ENCODE measurements around the gene SKI. TPM values are rescaled to one million over a fixed set of nuclear protein-coding genes. Genes with fewer than 3 reads are reported as not detected.

Gene SKI
- total RNA-seq, 1 experiment from 2014 or later = 89.5 TPM

DNA sequence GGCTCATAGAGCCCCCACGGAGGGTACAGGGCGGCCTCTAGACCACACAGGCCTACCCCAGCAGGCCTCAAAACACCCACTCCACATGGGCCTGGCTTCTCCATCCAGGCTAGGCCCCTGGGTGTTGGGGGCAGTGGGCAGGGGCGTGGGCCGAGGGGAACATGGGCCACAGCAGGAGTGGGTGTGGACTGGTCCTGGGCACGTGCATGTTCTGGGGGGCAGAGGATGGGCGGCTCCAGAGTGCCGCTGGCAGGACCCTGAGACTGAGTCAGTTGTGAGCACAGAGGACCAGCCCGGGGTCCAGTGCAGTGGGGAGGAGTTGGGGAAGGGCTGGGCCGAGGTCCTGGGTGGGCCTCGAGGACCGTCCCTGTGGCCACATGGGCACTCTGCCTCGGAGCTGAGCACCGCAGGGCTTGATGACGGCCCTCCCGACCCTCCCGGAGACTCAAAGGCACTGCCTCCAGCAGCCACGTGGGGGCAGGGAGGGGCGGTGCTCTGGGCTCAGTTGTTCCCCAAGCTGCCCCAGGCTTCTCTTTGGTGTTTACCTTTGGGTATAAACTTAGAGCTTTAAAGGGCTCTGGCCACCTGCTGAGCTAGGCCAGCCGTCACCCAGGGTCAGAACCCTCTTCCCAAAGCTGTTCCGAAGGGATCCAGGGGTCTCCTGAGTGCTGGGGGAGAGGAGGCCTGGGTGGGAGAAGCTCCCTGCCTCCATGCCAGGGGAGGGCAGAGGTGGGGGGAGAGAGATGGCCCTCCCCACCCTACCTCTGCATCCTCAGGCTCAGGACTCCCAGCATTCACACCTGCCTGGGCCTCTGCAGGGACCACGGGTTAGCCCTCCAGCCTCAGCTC, 83.3 kb downstream of the SKI start:
- Histone ChIP-seq H3K9me3 (ENCODE audit: control insufficient read depth, low read depth, low read length) (no peaks in the 10 kb centered on the region), H4K8ac (replicated peaks; ENCODE audit: insufficient read length, low read depth, low read length) (no peak overlapping the region), H2BK15ac (ENCODE audit: low read depth, low read length) (no peak overlapping the region), H3K23ac (ENCODE audit: insufficient read length, low read depth, low read length) (no peak overlapping the region), H2AFZ (ENCODE audit: low read length) (no peak overlapping the region), H3K27ac (ENCODE audit: insufficient read length, low read depth, low read length) (no peak overlapping the region), H4K20me1 (ENCODE audit: control insufficient read depth, insufficient read depth, insufficient read length) (no peaks in the 10 kb centered on the region), H3K23me2 (ENCODE audit: insufficient read length, low read depth, low read length, poor library complexity, severe bottlenecking) (no peaks in the 10 kb centered on the region), H2BK120ac (ENCODE audit: low read depth, low read length, poor library complexity, severe bottlenecking) (no peak overlapping the region), H3K4me2 (ENCODE audit: insufficient read depth, insufficient read length, low read length) (no peak overlapping the region), H3K79me1 (ENCODE audit: insufficient read depth, low read depth, low read length, poor library complexity, severe bottlenecking) (no peaks in the 10 kb centered on the region), H3T11ph (ENCODE audit: low read length) (no peak overlapping the region), H2BK20ac (ENCODE audit: low read depth, low read length, poor library complexity, severe bottlenecking) (no peak overlapping the region), H3K18ac (ENCODE audit: insufficient read length, low read depth, low read length) (no peak overlapping the region), H3K4ac (ENCODE audit: low read depth, low read length) (no peak overlapping the region), H3K4me1 (ENCODE audit: insufficient read depth, low read length) (no peaks in the 10 kb centered on the region), H4K5ac (ENCODE audit: insufficient read length, low read depth, low read length) (no peak overlapping the region), H3K56ac (ENCODE audit: insufficient read length, low read depth, low read length) (no peak overlapping the region), H4K91ac (ENCODE audit: insufficient read length, low read depth, low read length) (no peak overlapping the region), H2AK5ac (ENCODE audit: insufficient read length, low read length) (no peak overlapping the region), H3K79me2 (ENCODE audit: insufficient read depth, low read length) (no peaks in the 10 kb centered on the region), H3K27me3 (ENCODE audit: insufficient read depth, low read length) (no peaks in the 10 kb centered on the region), H3K14ac (ENCODE audit: insufficient read depth, low read length) (no peak overlapping the region; the same call in 1 of the 2 replicates), H2BK5ac (ENCODE audit: insufficient read length, low read length) (no peak overlapping the region), H3K9ac (ENCODE audit: extremely low read depth, insufficient read length, low read length) (no peak overlapping the region), H2BK12ac (ENCODE audit: insufficient read length, low read depth, low read length) (no peak overlapping the region)
- TF ChIP-seq, protein P1, sequence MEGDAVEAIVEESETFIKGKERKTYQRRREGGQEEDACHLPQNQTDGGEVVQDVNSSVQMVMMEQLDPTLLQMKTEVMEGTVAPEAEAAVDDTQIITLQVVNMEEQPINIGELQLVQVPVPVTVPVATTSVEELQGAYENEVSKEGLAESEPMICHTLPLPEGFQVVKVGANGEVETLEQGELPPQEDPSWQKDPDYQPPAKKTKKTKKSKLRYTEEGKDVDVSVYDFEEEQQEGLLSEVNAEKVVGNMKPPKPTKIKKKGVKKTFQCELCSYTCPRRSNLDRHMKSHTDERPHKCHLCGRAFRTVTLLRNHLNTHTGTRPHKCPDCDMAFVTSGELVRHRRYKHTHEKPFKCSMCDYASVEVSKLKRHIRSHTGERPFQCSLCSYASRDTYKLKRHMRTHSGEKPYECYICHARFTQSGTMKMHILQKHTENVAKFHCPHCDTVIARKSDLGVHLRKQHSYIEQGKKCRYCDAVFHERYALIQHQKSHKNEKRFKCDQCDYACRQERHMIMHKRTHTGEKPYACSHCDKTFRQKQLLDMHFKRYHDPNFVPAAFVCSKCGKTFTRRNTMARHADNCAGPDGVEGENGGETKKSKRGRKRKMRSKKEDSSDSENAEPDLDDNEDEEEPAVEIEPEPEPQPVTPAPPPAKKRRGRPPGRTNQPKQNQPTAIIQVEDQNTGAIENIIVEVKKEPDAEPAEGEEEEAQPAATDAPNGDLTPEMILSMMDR (conservative IDR thresholded peaks at IDR 0.05) = peak; percentile 65
- WGBS (ENCODE audit: extremely low coverage, insufficient read length, low lambda C conversion rate) = no CpG with 5 or more reads among the region's 21 CpGs
- Mint-ChIP-seq H3K27ac (no peak overlapping the region), H3K9me3 (no peaks in the 10 kb centered on the region), H3K27me3 (ENCODE audit: low read depth) (peaks cover 1% of the 10 kb centered on the region; the same call in 1 of the 2 replicates), H3K4me3 (no peak overlapping the region), H3K36me3 (ENCODE audit: insufficient read depth in 1 of 3, low read depth in 3 of 3) (peaks cover 15 to 23% (median 21%) of the 10 kb centered on the region in 3 experiments; a peak in 6 of 7 replicates), H3K4me1 (peaks cover 2 to 26% of the 10 kb centered on the region in 2 experiments; a peak in 2 of 4 replicates)
- DNase-seq = peak; percentile 88
